Retinal pigment epithelial cell (primary cell): ENCODE measurements around the gene SMNDC1.

Experiments used
- DNase-seq: peaks from one replicate; pipeline ENCODE4 v3.0.0-alpha.2; 2010; ENCODE audit warnings: low read depth
- H3K4me3 ChIP-seq: 2 replicates; pipeline ENCODE4 v1.5.1; 2011; ENCODE audit warnings: mild to moderate bottlenecking, low read length, control low read depth, moderate library complexity
- CTCF ChIP-seq: conservative IDR thresholded peaks from 2 replicates; pipeline ENCODE4 v1.5.1; 2011; ENCODE audit warnings: low read depth, low read length, control low read depth, inconsistent platforms

SMNDC1 gene

GRCh38 chr10:110286841-110287240 lies 17.9 kb downstream of the SMNDC1 start:
- no peak overlapping the region for H3K4me3 ChIP-seq
- no peak for DNase-seq
- no peak for TF ChIP-seq CTCF

- DNase-seq: no peak
- no peak overlapping the region for H3K4me3 ChIP-seq
- TF ChIP-seq CTCF: no peak
Measured at GRCh38 chr10:110285501-110285900, 19.2 kb downstream of the SMNDC1 start.

- no peak for TF ChIP-seq CTCF
- no peak overlapping the region for H3K4me3 ChIP-seq
- no peak for DNase-seq
Measured at GRCh38 chr10:110284262-110284661, 20.5 kb downstream of the SMNDC1 start.

- H3K4me3 ChIP-seq: no peak overlapping the region
- DNase-seq: peak; percentile 31
- peak; percentile 82 for TF ChIP-seq CTCF
Measured at GRCh38 chr10:110279407-110279986, 25.2 kb downstream of the SMNDC1 start.

GRCh38 chr10:110278562-110279406 lies 25.9 kb downstream of the SMNDC1 start:
- no peak for TF ChIP-seq CTCF
- no peak for DNase-seq
- H3K4me3 ChIP-seq: no peak overlapping the region

- no peak for TF ChIP-seq CTCF
Measured at GRCh38 chr10:110277591-110277990, 27.1 kb downstream of the SMNDC1 start.

GRCh38 chr10:110276603-110277002 lies 28.1 kb downstream of the SMNDC1 start:
- no peak overlapping the region for H3K4me3 ChIP-seq
- no peak for TF ChIP-seq CTCF
- no peak for DNase-seq

More at GRCh38 chr10:110277591-110277990, 27.1 kb downstream of the SMNDC1 start:
- no peak for DNase-seq
- H3K4me3 ChIP-seq: no peak overlapping the region
